Measurements from ENCODE around the gene NOLC1. TPM values are rescaled to one million over a fixed set of nuclear protein-coding genes. Genes with fewer than 3 reads are reported as not detected.

The NOLC1 gene
- total and polyA plus RNA-seq, 2 of the 13 experiments (the other 11 are each of a cell fraction or from before 2014, with no cell fraction given): 50.6 to 81.0 TPM

GRCh38 chr10:102152545-102152890 lies 329 bp downstream of the NOLC1 start (continued):
- 0 out of 2 replicates have a peak, but pooled peaks have one; percentile 47 for TF ChIP-seq AFF4 (CRISPR knock-in tag; IDR thresholded peaks at IDR 0.05)
- TF ChIP-seq GZF1 (CRISPR knock-in tag; IDR thresholded peaks at IDR 0.05): no peak
- TF ChIP-seq ZNF225 (CRISPR knock-in tag; IDR thresholded peaks at IDR 0.05): peak; percentile 13; the same call in 1 of the 2 replicates
- TF ChIP-seq NCOA1 (CRISPR knock-in tag; IDR thresholded peaks at IDR 0.05): no peak
- no peak; the same call in 1 of the 2 replicates for TF ChIP-seq MEIS1 (CRISPR knock-in tag; IDR thresholded peaks at IDR 0.05; ENCODE audit: borderline replicate concordance)
- no peak for TF ChIP-seq ZBTB37 (CRISPR knock-in tag; IDR thresholded peaks at IDR 0.05)
- TF ChIP-seq ARID5B (CRISPR knock-in tag; IDR thresholded peaks at IDR 0.05): no peak; the same call in 1 of the 2 replicates
- no peak for TF ChIP-seq ZNF574 (CRISPR knock-in tag; IDR thresholded peaks at IDR 0.05)
- peak; percentile 23; the same call in 1 of the 2 replicates for TF ChIP-seq GLI4 (CRISPR knock-in tag; IDR thresholded peaks at IDR 0.05; ENCODE audit: borderline replicate concordance)
- TF ChIP-seq ZNF557 (CRISPR knock-in tag; IDR thresholded peaks at IDR 0.05): no peak
- TF ChIP-seq AKAP8 (CRISPR knock-in tag; IDR thresholded peaks at IDR 0.05): no peak
- no peak for TF ChIP-seq KLF15 (CRISPR knock-in tag; IDR thresholded peaks at IDR 0.05; ENCODE audit: borderline replicate concordance)
- 0 out of 2 replicates have a peak, but pooled peaks have one; percentile 47 for TF ChIP-seq ZNF501 (CRISPR knock-in tag; IDR thresholded peaks at IDR 0.05)
- 0 out of 2 replicates have a peak, but pooled peaks have one; percentile 8 for TF ChIP-seq THAP9 (CRISPR knock-in tag; IDR thresholded peaks at IDR 0.05; ENCODE audit: borderline replicate concordance)

Measured in HepG2 (cell line).